ENCODE measurements around the gene LIMA1.
"Not testable (repeated sequence)": the region's sequence is repeated elsewhere in the genome, so short reads cannot be mapped to it uniquely, and the experiment has no call there.

Gene LIMA1

DNA sequence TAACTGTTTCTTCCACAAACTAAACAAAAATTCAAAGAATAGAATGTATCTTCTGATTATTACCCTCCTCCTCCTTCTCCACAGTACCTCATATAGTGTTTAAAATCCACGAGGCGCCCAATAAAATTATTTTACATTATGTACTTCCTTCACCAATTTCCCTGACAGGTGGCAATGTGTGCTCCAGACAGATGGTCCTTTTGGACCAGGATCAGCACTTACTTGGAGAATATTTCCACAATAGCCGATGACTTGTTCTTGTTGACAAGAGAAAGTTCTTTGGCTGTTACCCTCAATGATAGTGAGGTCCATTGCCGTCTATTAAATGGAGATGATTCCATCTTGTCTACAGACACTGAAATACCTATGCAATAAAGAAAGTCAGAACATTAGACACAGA lies 34.9 kb downstream of the LIMA1 start:
- no peak for DNase-seq (ENCODE audit: low read depth in 3 of 3, low spot score in 1 of 3)

- not testable (repeated sequence) for DNase-seq (ENCODE audit: low read depth in 3 of 3, low spot score in 1 of 3)
Measured at GRCh38 chr12:50247665-50248064, 35.7 kb downstream of the LIMA1 start.

- DNase-seq (ENCODE audit: low read depth in 3 of 3, low spot score in 1 of 3): no peak
Measured at GRCh38 chr12:50246873-50247612, 36.3 kb downstream of the LIMA1 start.

- no peak for DNase-seq (ENCODE audit: low read depth in 3 of 3, low spot score in 1 of 3)
Measured at GRCh38 chr12:50246197-50246865, 37.0 kb downstream of the LIMA1 start.

DNA sequence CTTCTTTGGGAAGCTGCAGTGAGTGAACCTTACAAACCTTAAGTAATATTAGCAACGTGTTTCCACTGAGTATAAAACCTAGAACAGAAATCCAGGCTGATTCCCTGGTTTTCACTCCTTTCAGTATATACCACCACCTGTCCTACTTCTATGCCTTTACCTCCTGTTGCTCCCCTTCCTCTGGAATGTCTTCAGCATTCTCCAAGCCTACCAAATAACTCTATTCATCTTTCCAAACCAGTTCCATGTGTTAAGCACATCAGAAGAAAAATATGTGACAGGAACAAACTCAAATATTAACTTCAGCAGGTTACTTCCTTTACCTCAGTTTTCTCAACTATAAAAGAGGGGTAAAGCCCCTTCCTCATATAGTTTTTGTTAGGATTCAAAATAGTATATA lies 39.8 kb downstream of the LIMA1 start:
- DNase-seq (ENCODE audit: low read depth in 3 of 3, low spot score in 1 of 3): no peak

GRCh38 chr12:50242751-50243191 lies 40.5 kb downstream of the LIMA1 start:
- DNase-seq (ENCODE audit: low read depth in 3 of 3, low spot score in 1 of 3): no peak

DNA sequence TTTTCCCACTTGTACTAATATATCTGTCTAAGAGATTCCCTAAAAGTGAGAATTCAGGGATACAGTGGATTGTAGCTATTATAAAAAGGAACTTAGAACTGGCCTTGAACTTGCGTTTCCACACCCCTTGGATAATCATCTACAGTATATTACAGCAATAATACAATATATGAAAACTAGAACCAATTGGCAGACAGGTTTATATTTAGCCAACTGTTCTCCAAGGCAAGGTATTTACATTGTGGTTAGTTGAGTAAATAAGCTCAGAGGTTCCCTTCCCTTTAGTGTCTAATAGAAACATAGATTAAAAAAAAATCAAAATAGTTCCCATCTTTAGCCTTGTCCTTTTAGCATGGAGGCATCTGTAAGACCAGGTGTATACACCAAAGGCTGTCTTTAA lies 42.1 kb downstream of the LIMA1 start:
- no peak for DNase-seq (ENCODE audit: low read depth in 3 of 3, low spot score in 1 of 3)

DNA sequence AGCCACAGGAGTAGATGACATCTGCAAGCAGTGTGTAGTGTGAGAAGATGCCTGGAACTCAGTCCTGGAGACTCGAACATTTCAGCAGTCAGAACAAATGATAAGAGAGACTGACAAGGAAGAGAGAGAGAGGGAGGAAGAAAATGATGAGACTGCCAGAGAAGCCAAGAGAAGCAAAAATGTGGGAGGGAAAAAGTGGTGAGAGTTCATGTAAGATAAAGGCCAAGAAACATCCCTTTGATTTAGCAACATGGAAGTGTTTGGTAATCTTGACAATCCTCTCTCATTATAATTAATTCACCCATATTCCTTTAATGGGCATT lies 42.6 kb downstream of the LIMA1 start:
- no peak for DNase-seq (ENCODE audit: low read depth in 3 of 3, low spot score in 1 of 3)

DNA sequence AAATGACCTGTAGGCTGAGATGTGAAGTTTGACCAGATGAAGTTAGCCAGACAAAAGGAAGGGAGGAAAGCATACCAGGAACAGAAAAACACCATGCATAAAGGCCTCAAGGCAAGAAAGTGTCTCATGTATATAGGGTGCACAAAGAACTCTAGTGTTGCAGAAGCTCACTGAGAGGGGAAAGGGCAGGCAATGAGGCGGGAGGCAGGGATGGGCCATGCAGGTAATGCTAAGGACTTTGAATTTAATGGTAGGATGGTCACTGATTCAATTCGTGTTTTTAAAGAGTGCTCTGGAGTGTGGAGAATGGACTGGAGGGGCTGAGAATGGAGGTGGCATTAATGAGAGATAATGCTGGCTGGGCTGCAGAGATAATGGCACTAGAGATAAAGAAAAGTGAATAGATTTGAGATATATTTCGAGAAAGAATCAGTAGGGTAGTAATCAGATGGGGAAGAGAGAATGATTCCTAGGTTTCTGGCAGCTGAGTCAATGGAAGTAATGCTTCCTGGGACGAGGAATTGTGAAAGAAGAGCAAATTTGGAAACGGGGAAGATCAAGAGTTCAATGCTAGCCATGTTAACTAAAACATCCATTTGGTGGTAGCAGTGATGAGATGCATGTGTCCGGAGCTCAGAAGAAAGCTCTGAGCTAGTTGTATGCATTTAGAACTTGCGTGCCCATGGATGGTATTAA lies 43.1 kb downstream of the LIMA1 start:
- no peak for DNase-seq (ENCODE audit: low read depth in 3 of 3, low spot score in 1 of 3)

GRCh38 chr12:50239355-50239891 lies 43.9 kb downstream of the LIMA1 start:
- DNase-seq (ENCODE audit: low read depth in 3 of 3, low spot score in 1 of 3): no peak

DNA sequence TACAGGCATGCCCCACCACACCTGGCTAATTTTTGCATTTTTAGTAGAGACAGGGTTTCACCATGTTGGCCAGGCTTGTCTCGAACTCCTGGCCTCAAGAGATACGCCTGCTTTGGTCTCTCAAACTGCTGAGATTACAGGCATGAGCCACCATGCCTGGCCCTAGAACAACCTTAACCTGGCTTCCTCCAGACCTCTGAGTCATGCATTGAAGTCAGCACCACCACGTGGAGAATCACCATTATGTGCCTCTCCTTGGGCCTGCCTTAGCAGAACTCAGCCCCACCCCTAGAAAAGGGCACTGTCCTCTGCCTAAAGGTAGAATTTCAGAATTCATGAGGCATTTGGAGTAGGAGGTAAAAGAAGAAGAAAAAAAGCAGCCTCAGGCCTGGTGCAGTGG lies 49.0 kb downstream of the LIMA1 start:
- no peak for DNase-seq (ENCODE audit: low read depth in 3 of 3, low spot score in 1 of 3)

DNA sequence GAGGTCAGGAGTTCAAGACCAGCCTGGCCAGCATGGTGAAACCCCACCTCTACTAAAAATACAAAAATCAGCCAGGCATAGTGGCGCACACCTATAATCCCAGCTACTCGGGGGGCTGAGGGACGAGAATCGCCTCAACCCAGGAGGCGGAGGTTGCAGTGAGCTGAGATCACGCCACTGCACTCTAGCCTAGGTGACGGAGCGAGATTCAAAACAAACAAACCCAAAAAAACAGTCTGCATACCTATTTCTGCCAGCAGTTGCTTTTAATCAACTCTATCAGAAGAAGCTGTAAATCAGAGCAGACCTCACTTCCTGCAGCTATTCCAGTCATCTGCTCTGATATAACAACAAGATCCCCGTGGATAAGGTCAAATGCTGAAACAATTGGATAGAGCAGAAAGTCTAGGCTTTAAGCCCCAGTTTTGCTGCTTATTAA lies 50.5 kb downstream of the LIMA1 start:
- no peak for DNase-seq (ENCODE audit: low read depth in 3 of 3, low spot score in 1 of 3)

- no peak for DNase-seq (ENCODE audit: low read depth in 3 of 3, low spot score in 1 of 3)
Measured at GRCh38 chr12:50232206-50232605, 51.1 kb downstream of the LIMA1 start.

DNA sequence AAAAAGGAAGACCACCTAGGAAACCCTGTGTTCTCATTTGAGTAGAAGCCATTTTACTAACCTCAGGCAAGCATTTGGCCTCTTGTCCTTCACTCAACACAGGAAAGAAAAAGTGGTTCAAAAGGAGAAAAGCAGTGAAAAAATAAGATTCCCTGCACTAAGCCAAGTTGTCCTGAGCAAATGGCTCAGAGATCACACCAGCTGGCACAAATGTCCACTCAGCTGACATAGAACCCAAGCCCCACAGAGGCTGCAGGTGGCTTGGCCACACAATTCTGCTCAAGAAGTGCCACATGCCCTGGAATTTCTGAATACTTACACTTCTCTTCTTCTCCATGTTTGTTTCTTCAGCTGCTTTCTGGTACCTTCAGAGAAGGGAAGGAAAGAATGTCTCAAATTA lies 52.0 kb downstream of the LIMA1 start:
- no peak for DNase-seq (ENCODE audit: low read depth in 3 of 3, low spot score in 1 of 3)

- DNase-seq (ENCODE audit: low read depth in 3 of 3, low spot score in 1 of 3): no peak
Measured at GRCh38 chr12:50230217-50230616, 53.1 kb downstream of the LIMA1 start.

DNA sequence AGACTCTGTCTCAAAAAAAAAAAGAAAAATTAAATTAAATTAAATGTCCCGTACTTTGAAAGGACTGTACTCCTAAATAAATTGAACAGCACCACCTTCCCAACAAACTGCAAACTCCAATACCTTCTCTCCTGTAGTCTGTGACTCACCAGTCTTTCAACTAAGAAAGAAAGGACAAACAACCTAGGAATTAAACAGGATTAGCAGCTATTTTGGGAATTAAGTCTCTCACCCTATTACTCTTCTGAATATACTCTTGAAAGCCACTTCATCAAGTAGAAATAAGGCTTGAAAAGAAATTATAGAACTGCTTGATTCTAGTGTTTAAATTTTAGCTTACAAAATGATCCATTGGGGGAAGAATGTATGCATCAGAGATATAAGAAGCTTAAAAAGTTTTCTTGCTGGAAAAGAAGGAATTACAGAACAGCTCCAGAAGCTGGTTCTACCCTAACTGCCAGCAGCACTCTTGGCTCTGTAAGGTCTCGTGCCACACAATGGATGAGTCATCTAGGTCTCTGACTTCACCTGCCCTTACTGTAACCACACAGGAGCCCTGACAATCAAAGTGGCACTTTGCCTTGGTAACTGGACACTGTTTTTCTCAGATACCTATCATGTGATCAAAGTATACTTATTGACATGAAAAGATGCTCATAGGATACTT lies 59.2 kb downstream of the LIMA1 start:
- DNase-seq (ENCODE audit: low read depth in 3 of 3, low spot score in 1 of 3): peak in 1 of 3 donors; percentile 14

DNA sequence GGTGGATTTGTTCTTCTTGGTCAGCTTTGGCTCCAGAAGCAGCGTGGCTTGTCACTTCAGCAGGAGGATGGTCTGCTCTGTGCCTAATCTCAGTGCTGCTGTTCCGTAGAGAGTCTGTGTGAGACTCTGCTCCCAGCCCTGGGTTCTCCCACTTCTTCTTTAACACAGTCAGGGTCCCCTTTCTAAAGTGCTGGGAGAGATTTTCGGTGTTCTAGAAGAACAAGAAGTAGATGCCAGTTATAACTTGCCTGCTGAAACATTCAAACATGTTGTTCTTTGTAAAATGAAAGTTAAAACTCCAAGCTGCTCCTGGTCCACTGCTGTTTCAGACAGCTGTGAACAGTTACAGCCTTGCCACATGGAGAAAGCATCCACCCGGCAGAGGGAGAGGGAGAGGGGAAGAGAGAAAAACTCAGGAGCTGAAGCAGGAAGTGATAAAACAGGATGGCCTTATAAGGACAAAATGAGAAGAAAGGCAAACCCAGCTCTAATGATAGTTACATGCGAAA lies 61.0 kb downstream of the LIMA1 start:
- no peak for DNase-seq (ENCODE audit: low read depth in 3 of 3, low spot score in 1 of 3)

- no peak for DNase-seq (ENCODE audit: low read depth in 3 of 3, low spot score in 1 of 3)
Measured at GRCh38 chr12:50221228-50222008, 61.9 kb downstream of the LIMA1 start.

DNA sequence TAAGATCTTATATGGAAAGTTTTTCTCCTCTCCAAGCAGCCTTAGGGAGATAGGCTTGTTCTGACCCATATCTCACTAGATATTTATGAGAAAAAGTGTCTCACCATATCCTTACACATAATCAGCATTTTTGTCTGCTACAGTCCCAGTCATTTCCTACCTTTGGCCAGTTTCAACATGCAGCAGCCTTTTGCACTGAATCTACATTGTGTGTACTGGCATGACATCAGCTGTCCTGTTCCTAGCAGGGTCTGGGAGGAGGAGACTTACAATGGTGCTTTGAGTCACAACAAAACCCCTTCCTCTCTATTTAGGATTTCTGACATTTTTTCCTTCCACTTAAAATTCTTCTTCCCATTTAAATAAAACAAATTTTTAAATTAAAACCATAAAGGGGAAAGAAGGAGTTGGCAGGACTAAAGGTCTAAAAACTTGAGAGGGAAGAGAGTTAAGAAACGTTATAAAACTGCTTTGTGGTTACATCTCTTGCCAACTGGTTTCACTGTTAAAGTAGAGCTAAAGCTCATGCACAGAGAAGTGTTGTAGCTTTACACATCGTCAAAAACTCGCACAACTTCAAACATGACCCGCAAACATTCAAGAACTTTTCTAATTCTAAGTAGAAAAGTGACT lies 62.8 kb downstream of the LIMA1 start:
- no peak for DNase-seq (ENCODE audit: low read depth in 3 of 3, low spot score in 1 of 3)

DNA sequence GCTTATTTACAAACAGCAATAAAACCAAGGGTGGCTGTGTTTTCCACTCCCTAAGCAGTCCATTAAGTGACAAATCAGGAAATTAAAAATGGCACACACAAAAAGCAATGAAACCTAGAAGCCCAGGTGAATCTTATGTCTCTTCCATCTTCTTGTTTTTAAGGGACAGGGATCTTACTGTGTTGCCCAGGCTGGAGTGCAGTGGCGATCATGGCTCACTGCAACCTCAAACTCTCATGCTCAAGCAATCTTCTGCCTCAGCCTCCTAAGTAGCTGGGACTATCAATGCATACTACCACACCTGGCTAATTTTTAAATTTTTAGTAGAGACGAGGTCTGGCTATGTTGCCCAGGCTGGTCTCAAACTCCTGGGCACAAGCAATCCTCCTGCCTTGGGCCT lies 63.8 kb downstream of the LIMA1 start:
- DNase-seq (ENCODE audit: low read depth in 3 of 3, low spot score in 1 of 3): no peak
